LNCAP (cell line): Measurements from ENCODE around the gene TPCN2.

Source experiments
- CTCF ChIP-seq: fragments of 450-650 bp; IDR thresholded peaks from 2 replicates; pipeline ENCODE4 v1.5.1; 2017; ENCODE audit warnings: mild to moderate bottlenecking

Gene TPCN2

DNA sequence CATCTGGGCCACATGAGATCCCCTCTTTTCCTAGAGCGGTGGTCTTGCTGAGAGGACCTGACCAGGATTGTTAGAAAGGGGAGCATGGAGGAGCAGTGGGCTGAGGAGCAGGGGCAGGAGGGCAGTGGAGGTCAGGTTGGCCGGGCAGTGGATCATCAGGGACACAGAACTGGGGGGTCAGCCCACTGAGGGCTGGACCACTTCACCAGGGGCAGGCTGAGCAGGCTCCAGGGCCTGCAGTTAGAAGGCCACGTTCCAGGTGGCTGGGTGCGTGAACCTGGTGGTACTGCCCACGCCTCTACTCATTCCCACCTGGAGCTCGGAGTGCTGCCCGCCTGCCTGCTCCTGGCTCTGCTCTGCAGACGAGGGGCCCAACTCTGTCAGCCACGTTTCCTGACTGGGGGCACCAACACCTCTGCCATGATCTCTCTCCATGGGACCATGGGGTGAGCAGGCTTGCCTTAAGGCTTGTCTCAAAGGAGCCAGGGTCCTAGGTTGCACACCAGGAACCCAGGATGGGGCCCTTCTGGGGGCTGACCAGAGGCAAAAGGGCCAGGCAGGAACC lies 45.3 kb upstream of the TPCN2 start:
- TF ChIP-seq CTCF, result no peak

- TF ChIP-seq CTCF, result no peak
These were observed 44.8 kb upstream of the TPCN2 start for GRCh38 chr11:69003866-69004367.

DNA sequence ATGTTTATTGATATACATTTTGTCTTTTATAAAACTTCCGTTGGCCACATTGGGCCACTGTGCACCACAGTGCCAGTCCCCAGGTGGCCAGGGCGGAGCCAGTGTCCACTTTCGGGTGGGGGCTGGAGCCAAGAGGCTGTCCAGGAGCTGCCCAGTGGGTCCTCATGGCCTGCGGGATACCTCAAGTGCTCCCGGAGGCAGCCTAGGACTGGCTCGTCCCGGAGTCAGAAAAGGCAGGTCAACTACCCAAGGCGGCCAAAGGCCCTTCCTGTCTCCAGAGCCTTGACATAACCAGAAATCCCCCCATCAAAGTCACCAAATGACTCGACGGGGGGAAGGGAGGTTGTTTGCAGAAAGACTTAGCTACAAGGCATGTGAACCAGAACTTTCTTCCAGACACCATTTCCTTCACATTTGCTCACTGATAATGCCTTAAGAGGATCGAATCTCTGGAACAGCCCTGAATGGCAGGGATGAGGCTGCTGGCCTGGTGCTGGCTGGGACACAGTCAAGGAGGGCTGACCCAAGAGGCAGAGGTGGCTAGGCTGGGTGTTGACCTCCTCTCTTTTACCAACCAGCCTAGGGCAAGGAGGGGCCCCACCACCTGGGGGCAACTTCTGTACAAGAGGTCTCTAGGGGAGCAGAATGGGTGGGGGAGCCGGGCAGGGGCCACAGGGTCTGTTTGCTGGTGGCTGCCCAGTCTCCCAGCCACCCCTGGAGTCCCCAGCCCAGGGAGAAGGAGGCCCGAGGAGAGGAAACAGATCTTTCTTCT lies 44.1 kb upstream of the TPCN2 start:
- TF ChIP-seq CTCF, result no peak

DNA sequence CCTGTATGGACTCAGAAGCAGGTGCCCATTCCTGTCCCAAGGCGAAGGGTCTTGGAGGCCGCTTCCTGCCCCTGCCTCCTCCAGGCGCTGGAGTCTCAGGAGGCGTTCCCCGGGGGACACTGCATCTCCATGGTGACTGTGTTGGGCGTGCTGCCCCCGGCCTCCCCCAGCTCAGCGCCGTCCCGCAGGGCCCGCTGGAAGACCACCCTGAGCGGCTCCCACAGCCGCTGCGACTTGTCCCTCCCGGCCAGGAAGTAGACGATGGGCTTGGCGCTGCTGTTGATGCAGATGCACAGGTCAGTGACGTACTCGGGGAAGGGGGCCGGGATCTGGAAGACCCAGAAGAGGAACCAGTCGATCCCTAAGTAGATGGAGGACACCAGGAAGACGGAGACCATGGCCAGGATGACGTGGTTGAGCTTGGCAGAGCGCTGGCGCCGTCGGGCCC lies 43.5 kb upstream of the TPCN2 start:
- TF ChIP-seq CTCF, result no peak

- no peak for TF ChIP-seq CTCF
These were observed 42.9 kb upstream of the TPCN2 start for GRCh38 chr11:69005631-69006368.

- no peak for TF ChIP-seq CTCF
These were observed 41.9 kb upstream of the TPCN2 start for GRCh38 chr11:69006816-69007215.

DNA sequence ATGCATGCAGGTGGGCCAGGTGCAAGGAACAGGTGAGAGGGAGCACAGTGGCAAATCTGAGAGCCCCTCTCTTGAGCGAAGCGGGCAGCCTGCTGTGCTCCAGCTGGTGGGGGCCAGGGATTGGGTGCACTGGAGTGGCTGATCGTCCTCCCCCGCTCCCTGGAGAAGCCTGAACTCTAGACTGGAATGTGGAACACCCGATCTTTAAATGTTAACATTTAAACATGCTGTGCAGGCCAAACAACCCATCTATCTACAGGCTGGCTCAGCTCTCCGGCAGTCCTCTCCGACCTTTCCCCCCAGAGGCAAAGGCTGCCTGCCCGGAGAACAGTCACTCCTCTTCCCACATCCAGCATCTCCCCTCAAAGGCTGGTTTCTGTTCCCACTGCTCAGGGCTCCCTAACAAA lies 40.8 kb upstream of the TPCN2 start:
- no peak for TF ChIP-seq CTCF
